K562 (cell line): ENCODE results near the gene TMEM126A.

Source experiments
- E2F3 ChIP-seq: fragments of 250-450 bp; sonication (Bioruptor Pico); IDR thresholded peaks from 2 replicates; pipeline ENCODE4 v1.4.0; 2020; ENCODE audit warnings: mild to moderate bottlenecking
- ESRRA ChIP-seq: fragments of 450-650 bp; IDR thresholded peaks from 2 replicates; pipeline ENCODE4 v1.6.1; 2014; ENCODE audit warnings: low read depth, mild to moderate bottlenecking, moderate library complexity, borderline replicate concordance
- SP2 ChIP-seq: IDR thresholded peaks from 2 replicates; pipeline ENCODE4 v1.6.1; 2011; ENCODE audit warnings: mild to moderate bottlenecking, low read depth, low read length, moderate library complexity; ENCODE audit not compliant: poor library complexity, severe bottlenecking; ENCODE audit errors: extremely low read depth
- TF ChIP-seq, protein P1 (sequence below), 2 experiments: fragments of 450-650 bp; IDR thresholded peaks; 2 replicates each; pipeline ENCODE4 v1.6.1; 2016; ENCODE audit warnings: mild to moderate bottlenecking in 2 of 2, borderline replicate concordance in 1 of 2, low read depth in 1 of 2, moderate library complexity in 1 of 2
- TF ChIP-seq, protein P2 (sequence below), 2 experiments: fragments of 450-650 bp in 1 of 2; sonication (generic) in 1 of 2; formaldehyde crosslinking in 1 of 2; IDR thresholded peaks in 1 of 2; conservative IDR thresholded peaks in 1 of 2; 2 replicates each; pipeline versions ENCODE4 v1.6.1 to v1.8.1; 2016 to 2023; ENCODE audit warnings: mild to moderate bottlenecking in 2 of 2, moderate library complexity in 2 of 2, inconsistent platforms in 1 of 2, missing genetic modification reagents in 1 of 2

DNA sequence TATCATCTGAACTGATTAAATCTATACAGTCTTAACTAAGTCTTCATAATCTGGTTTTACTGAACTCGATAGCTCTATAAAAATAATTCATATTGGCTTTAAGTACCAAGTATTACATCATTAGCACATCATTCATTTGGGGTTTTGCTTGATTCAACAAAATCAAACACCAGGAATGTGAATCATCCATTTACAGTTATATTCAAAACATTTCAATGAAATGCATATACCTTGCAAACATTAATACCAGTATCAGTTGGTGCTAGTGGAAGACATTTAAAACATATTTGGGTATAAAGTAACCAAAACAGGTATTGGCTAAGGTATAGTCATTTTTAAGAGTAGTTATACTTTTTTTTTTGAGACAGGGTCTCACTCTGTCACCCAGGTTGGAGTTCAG lies 50.4 kb downstream of the TMEM126A start:
- TF ChIP-seq, protein P1, sequence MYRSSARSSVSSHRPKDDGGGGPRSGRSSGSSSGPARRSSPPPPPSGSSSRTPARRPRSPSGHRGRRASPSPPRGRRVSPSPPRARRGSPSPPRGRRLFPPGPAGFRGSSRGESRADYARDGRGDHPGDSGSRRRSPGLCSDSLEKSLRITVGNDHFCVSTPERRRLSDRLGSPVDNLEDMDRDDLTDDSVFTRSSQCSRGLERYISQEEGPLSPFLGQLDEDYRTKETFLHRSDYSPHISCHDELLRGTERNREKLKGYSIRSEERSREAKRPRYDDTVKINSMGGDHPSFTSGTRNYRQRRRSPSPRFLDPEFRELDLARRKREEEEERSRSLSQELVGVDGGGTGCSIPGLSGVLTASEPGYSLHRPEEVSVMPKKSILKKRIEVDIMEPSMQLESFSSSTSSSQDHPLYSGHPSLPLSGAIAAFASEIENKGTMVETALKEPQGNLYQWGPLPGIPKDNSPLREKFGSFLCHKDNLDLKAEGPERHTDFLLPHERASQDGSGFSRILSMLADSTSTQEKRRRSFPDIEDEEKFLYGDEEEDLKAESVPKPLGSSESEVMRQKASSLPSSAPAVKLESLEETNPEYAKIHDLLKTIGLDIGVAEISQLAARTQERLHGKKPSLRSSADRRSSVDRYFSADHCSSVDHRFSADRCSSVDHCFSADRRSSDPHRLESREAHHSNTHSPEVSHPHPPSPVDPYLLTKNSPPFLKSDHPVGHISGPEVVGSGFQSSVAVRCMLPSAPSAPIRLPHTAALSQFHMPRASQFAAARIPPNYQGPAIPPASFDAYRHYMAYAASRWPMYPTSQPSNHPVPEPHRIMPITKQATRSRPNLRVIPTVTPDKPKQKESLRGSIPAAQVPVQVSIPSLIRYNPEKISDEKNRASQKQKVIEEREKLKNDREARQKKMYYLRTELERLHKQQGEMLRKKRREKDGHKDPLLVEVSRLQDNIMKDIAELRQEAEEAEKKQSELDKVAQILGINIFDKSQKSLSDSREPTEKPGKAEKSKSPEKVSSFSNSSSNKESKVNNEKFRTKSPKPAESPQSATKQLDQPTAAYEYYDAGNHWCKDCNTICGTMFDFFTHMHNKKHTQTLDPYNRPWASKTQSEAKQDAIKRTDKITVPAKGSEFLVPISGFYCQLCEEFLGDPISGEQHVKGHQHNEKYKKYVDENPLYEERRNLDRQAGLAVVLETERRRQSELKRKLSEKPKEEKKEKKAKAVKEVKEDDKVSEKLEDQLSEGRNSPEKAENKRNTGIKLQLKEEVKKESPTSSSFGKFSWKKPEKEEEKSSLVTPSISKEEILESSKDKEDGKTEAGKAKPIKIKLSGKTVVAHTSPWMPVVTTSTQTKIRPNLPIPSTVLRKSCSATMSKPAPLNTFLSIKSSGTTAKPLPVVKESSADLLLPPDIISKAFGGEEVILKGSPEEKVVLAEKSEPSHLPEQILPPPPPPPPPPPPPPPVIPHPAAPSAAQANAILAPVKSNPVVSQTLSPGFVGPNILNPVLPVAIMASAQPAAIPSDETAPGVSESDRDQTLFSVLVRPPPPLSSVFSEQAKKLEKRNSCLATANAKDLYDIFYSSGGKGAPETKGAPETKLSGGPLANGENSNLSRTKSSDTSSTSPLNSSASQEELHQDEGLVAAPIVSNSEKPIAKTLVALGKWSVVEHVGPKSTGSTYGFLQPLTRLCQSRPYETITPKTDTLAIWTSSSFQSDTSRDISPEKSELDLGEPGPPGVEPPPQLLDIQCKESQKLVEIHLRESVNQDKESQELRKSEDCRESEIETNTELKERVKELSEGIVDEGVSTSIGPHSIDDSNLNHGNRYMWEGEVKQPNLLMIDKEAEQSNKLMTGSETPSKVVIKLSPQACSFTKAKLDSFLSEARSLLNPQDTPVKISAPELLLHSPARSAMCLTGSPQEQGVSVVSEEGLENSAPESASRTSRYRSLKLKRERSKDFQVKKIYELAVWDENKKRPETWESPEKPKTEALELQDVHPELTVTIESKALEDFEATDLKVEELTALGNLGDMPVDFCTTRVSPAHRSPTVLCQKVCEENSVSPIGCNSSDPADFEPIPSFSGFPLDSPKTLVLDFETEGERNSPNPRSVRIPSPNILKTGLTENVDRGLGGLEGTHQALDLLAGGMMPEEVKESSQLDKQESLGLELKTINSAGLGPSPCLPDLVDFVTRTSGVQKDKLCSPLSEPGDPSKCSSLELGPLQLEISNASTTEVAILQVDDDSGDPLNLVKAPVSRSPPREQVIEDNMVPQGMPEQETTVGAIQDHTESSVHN (IDR thresholded peaks at IDR 0.05; ENCODE audit: borderline replicate concordance in 1 of 2, low read depth in 1 of 2): no peak
- TF ChIP-seq ESRRA: no peak
- TF ChIP-seq SP2: no peak
- no peak for TF ChIP-seq E2F3 (CRISPR knock-in tag)
- TF ChIP-seq, protein P2, sequence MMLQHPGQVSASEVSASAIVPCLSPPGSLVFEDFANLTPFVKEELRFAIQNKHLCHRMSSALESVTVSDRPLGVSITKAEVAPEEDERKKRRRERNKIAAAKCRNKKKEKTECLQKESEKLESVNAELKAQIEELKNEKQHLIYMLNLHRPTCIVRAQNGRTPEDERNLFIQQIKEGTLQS (IDR thresholded peaks at IDR 0.05): no peak
- TF ChIP-seq, protein P2 (CRISPR knock-in tag; conservative IDR thresholded peaks at IDR 0.05): no peak
